Colon (tissue), 2 donors: ENCODE data around the gene ADO.

ENCODE experiments used
- FAIRE-seq: peaks from 2 replicates; lab custom pipeline; 2012; peaks lifted over from hg19 to GRCh38; lab: Jason Lieb, UNC
- donor health status: control.
- donor health status: control.

The ADO gene

GRCh38 chr10:62818426-62819011 lies 14.0 kb downstream of the ADO start:
- FAIRE-seq: no peak

- no peak for FAIRE-seq
Measured at GRCh38 chr10:62819141-62819920, 14.8 kb downstream of the ADO start.

- no peak for FAIRE-seq
Measured at GRCh38 chr10:62820586-62820985, 16.1 kb downstream of the ADO start.

GRCh38 chr10:62826273-62826672 lies 21.8 kb downstream of the ADO start:
- FAIRE-seq: no peak

GRCh38 chr10:62829622-62830021 lies 25.1 kb downstream of the ADO start:
- FAIRE-seq: no peak

GRCh38 chr10:62830679-62831078 lies 26.2 kb downstream of the ADO start:
- no peak for FAIRE-seq

- no peak for FAIRE-seq
Measured at GRCh38 chr10:62831346-62831745, 26.8 kb downstream of the ADO start.

GRCh38 chr10:62839590-62839989 lies 35.1 kb downstream of the ADO start:
- FAIRE-seq: no peak

- FAIRE-seq: no peak
Measured at GRCh38 chr10:62842983-62843382, 38.5 kb downstream of the ADO start.

GRCh38 chr10:62843600-62843999 lies 39.1 kb downstream of the ADO start:
- FAIRE-seq: no peak

- no peak for FAIRE-seq
Measured at GRCh38 chr10:62844280-62845011, 39.9 kb downstream of the ADO start.

GRCh38 chr10:62847433-62847832 lies 42.9 kb downstream of the ADO start:
- no peak for FAIRE-seq

GRCh38 chr10:62850646-62851045 lies 46.1 kb downstream of the ADO start:
- no peak for FAIRE-seq

GRCh38 chr10:62851442-62851841 lies 46.9 kb downstream of the ADO start:
- no peak for FAIRE-seq

- no peak for FAIRE-seq
Measured at GRCh38 chr10:62852961-62853702, 48.6 kb downstream of the ADO start.

- no peak for FAIRE-seq
Measured at GRCh38 chr10:62853710-62854109, 49.2 kb downstream of the ADO start.

- no peak for FAIRE-seq
Measured at GRCh38 chr10:62856021-62856420, 51.5 kb downstream of the ADO start.
